Stimulated activated naive CD8-positive, alpha-beta T cell treated with anti-CD3 and anti-CD28 coated beads, Interleukin-15, Interleukin-2, amounts not matched to agents 100 U/mL and 50 U/mL, for 24 hours (primary cell): ENCODE measurements around the gene GPR146.
"Not testable (repeated sequence)": the region's sequence is repeated elsewhere in the genome, so short reads cannot be mapped to it uniquely, and the experiment has no call there.

ENCODE experiments used
- ATAC-seq: fragments of 150-1000 bp; cut with Tn5 transposase; one replicate; pipeline ENCODE4 v1.10.0; 2021
- DNase-seq: peaks from one replicate; pipeline ENCODE4 v3.0.0; 2021

The GPR146 gene

DNA sequence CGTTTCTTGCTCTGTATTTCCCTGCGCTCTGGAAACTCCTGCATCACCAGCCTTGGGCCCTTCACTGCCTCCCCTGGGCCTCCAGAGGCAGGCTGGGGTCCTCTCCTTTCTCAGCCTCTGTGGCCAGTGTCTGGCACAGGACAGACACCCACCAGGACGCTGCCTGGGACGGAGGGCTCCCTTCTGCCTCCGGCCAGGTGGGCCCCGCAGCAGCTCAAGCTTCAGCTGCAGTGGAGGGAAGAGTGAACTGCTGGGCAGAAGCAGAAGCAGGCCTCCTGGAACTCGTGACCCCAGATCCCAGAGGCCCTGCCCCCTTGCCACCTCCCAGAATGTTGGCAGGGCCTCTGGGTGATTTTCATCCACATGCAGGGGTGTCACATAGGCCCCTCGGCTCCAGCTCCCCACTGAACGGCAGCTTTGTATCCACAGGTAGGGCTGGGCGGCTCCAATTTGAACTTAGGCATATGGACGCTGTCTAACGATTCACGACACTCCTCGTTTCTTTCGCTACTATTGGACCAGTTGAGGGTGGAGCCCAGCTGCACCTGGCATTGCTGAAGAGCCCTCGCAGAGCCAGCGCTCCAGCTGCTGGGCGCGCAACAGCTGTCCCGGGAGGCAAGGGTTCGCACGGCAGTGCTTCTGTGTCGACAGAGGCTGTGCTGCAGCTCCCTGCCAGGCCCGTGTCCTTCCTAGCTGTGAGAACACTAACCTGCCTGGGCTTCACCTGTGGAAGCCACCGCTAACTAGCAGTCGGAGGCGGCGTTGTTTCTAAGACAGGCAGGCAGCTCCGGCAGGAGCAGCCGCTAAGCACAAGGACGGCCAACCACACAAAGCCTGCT is 18.4 kb upstream of the GPR146 start:
- no peak for ATAC-seq
- no peak for DNase-seq

GRCh38 chr7:1026721-1027161 is 17.6 kb upstream of the GPR146 start:
- DNase-seq (no peak), ATAC-seq (no peak)

DNA sequence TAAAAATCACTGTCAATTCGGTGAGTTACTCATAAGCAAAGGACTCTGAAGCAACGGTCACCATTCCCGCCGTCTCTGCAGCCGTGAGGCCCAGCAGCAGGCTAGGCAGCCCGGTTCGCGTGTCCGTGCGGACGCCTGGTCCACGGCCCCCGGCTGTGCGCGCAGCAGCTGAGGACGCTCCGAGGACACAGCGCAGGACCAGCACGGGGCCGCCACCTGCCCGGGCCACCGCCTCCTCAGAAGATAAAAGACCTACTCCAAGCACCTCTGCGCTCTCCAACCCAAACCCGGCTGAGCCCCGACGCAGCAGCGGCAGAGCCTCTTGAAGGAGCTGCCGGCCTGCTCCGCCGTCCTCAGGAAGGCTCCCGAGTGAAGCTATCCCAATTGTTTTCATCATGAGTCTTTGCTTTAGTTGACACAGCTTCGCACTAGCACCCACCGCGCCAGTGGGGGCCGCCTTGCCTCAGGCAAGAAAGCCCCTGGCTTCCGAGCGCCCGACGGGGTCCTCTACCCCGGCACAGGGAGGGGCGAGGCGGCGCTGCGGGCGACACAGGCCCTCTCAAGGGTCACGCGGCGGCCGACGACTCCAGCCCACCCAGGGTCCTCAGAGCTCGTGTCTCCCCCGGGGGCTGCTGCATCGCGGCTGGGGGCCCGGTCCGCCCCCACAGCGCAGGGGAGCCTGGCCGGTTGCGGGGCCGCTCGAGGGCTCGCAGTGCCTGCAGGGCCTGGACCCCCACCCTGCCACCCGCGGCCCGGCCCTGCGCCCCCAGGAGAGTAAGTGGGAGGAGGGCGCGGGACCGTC is 16.9 kb upstream of the GPR146 start:
- ATAC-seq, result no peak
- no peak for DNase-seq

- ATAC-seq, result peak; percentile 79
Measured at GRCh38 chr7:1028044-1028770, 16.1 kb upstream of the GPR146 start.

DNA sequence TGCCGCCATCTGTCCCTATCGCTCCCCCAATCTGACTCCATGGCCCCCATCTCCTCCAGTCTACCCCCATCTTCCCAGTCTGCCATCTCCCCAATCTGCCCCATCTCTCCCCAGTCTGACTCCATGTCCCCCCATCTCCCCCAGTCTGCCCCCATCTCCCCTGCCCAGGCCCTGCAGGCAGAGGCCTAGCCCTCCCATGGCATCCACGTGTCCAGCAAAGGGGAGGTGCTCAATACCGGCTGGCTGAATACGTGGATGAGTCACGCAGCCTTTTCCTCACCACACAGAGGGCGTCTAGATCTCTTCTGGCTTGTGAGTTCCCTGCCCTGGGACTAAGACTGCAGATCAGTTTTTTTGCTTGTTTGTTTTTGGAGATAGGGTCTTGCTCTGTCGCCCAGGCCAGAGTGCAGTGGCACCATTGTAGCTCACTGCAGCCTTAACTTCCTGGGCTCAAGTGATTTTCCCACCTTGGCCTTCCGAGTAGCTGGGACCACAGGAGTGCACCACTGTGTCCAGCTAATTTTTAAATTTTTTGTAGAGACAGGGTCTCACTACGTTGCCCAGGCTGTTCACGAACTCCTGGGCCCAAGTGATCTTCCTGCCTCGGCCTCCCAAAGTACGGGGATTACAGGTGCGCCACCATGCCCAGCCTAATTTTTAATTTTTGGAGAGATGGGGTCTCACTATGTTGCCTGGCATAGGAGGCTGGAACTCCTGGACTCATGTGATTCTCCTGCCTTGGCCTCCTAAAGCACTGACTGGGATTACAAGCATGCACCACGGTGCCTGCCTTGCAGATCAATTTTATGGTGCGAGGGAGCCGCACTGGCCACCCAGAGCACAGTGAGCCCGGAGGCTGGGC is 15.3 kb upstream of the GPR146 start:
- ATAC-seq, result peak; percentile 87
- peak; percentile 77 for DNase-seq

More at GRCh38 chr7:1028044-1028770, 16.1 kb upstream of the GPR146 start:
- DNase-seq, result peak; percentile 93

GRCh38 chr7:1029637-1030443 is 14.5 kb upstream of the GPR146 start:
- DNase-seq (no peak), ATAC-seq (no peak)

- DNase-seq (no peak), ATAC-seq (no peak)
Measured at GRCh38 chr7:1030444-1031070, 13.8 kb upstream of the GPR146 start.

GRCh38 chr7:1031716-1032455 is 12.5 kb upstream of the GPR146 start:
- ATAC-seq (no peak), DNase-seq (no peak)

- ATAC-seq (no peak), DNase-seq (no peak)
Measured at GRCh38 chr7:1032536-1033181, 11.7 kb upstream of the GPR146 start.

DNA sequence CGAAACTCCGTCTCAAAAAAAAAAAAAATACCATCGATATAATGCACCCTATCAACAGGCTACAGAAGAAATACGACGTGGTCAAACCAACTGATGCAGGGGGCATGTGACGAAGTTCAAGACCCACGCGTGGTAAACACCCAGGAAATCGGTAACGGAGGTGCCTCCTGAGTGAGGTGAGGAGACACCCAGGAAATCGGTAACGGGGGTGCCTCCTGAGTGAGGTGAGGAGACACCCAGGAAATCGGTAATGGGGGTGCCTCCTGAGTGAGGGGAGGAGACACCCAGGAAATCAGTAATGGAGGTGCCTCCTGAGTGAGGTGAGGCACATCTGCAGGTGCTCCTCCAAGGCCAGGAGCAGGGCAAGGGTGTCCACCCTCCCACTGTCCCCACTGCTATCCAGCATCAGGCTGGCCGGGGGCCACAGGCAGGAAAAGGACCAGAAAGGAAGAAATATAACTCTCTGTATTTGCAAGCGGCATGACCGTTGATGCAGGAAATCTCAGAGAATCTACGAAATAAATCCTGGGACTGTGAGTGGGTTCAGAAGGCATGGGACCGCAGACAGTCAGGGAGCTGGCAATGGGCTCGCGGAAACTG is 10.7 kb upstream of the GPR146 start:
- DNase-seq (no peak), ATAC-seq (no peak)

GRCh38 chr7:1034769-1035168 is 9.6 kb upstream of the GPR146 start:
- ATAC-seq, DNase-seq: not testable (repeated sequence)

GRCh38 chr7:1036164-1036928 is 8.0 kb upstream of the GPR146 start:
- DNase-seq, ATAC-seq: not testable (repeated sequence)

DNA sequence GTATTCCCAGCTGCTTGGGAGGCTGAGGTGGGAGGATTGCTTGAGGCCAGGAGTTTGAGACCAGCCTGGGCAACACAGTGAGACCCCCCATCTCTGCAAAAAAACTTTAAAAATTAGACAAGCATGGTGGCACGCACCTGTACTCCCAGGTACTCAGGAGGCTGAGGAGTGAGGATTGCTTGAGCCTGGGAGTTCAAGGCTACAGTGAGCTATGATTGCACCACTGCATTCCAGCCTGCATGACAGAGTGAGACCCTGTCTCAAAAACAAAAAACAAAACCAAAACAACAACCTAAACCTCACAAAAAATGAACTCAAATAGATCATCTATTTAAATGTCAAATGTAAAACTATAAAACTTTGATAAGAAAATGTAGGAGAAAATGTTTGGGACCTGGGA is 4.1 kb upstream of the GPR146 start:
- not testable (repeated sequence) for ATAC-seq, DNase-seq

DNA sequence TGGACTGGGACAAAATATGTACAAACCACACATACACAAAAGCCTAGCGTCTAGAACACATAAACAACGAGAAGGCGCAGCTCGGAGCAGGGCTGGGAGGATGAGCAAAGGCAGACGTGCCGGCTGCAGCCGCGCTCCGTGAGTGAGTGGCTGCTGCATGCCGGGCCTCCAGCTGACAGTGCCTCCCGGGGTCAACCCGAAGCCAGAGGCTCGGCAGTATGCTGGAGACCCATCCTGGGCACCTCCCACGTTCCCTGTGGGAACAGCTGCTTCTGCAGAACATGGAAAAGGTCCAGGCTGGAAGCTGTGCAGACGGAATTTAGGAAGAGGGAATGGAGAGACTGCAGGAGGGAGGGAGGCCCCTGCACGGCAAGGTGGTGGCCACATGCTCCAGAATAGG is 3.6 kb upstream of the GPR146 start:
- ATAC-seq (no peak), DNase-seq (no peak)

- DNase-seq (no peak), ATAC-seq (no peak)
Measured at GRCh38 chr7:1041551-1042491, 2.5 kb upstream of the GPR146 start.

DNA sequence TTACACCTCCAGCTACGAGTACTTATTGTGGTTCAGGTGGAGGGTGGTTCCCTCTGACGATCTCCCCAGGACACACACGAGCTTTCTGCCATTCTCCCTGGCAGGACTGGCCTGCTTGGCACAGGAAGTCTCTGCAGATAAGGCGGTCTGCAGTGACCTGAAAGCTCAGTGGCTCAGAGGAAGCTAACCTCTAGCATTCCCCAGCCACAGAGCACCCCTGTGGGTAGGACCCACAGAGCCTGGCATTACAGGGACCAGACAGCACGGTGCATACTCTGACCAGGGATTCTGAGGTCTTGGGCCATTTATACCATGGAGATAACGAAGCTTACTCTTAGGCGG is 1.9 kb upstream of the GPR146 start:
- DNase-seq, result no peak
- ATAC-seq, result no peak
